NCI-H774 (cell line): ENCODE results near the gene PLIN1.
A peak's percentile ranks its signal among the peaks of the same experiment; 100 is the strongest.
"Not testable (repeated sequence)": the region's sequence is repeated elsewhere in the genome, so short reads cannot be mapped to it uniquely, and the experiment has no call there.

Experiments
- DNase-seq: peaks from one replicate; lab custom pipeline; 2025; lab: John Stamatoyannopoulos, UW

The PLIN1 gene

GRCh38 chr15:89679212-89679611 lies at the start of gene PLIN1:
PLIN1 (minus strand) TSS chr15:89679367; CDS start chr15:89677489, 1,878 bp downstream.
- no peak for DNase-seq

- DNase-seq = no peak
Observed at GRCh38 chr15:89728254-89728653, 49.1 kb upstream of the PLIN1 start.

- no peak for DNase-seq
Observed at GRCh38 chr15:89725064-89725463, 45.9 kb upstream of the PLIN1 start.

GRCh38 chr15:89724621-89725020 lies 45.5 kb upstream of the PLIN1 start:
- no peak for DNase-seq

GRCh38 chr15:89723031-89723430 lies 43.9 kb upstream of the PLIN1 start:
- no peak for DNase-seq

GRCh38 chr15:89714775-89715174 lies 35.6 kb upstream of the PLIN1 start:
- no peak for DNase-seq

GRCh38 chr15:89707577-89707976 lies 28.4 kb upstream of the PLIN1 start:
- peak; percentile 24 for DNase-seq

- no peak for DNase-seq
Observed at GRCh38 chr15:89704411-89704810, 25.2 kb upstream of the PLIN1 start.

GRCh38 chr15:89695198-89695597 lies 16.0 kb upstream of the PLIN1 start:
- no peak for DNase-seq

- no peak for DNase-seq
Observed at GRCh38 chr15:89693696-89694095, 14.5 kb upstream of the PLIN1 start.

GRCh38 chr15:89693091-89693490 lies 13.9 kb upstream of the PLIN1 start:
- DNase-seq = no peak

GRCh38 chr15:89690276-89691218 lies 11.4 kb upstream of the PLIN1 start, which contains the start of the genes PEX11A and WDR93:
PEX11A (minus strand) TSS chr15:89690754; CDS start chr15:89690632, 122 bp downstream.
WDR93 (plus strand) TSS chr15:89690811; CDS start chr15:89701747, 10,936 bp downstream.
- DNase-seq = peak; percentile 82

GRCh38 chr15:89689930-89690275 lies 10.7 kb upstream of the PLIN1 start:
- DNase-seq = not testable (repeated sequence)

- no peak for DNase-seq
Observed at GRCh38 chr15:89686522-89686921, 7.4 kb upstream of the PLIN1 start.

GRCh38 chr15:89685995-89686394 lies 6.8 kb upstream of the PLIN1 start:
- no peak for DNase-seq

GRCh38 chr15:89681146-89681545 lies 2.0 kb upstream of the PLIN1 start:
- no peak for DNase-seq

- peak; percentile 49 for DNase-seq
Observed at GRCh38 chr15:89680282-89680873, 1.2 kb upstream of the PLIN1 start.

- no peak for DNase-seq
Observed at GRCh38 chr15:89677381-89677780, 1.8 kb downstream of the PLIN1 start.

GRCh38 chr15:89675606-89676005 lies 3.6 kb downstream of the PLIN1 start:
- no peak for DNase-seq

GRCh38 chr15:89674526-89674925 lies 4.6 kb downstream of the PLIN1 start:
- DNase-seq = no peak

GRCh38 chr15:89673165-89673512 lies 6.0 kb downstream of the PLIN1 start:
- no peak for DNase-seq

- no peak for DNase-seq
Observed at GRCh38 chr15:89672221-89673164, 6.7 kb downstream of the PLIN1 start.
